ENCODE data around the gene TRPV4.

TRPV4 gene

DNA sequence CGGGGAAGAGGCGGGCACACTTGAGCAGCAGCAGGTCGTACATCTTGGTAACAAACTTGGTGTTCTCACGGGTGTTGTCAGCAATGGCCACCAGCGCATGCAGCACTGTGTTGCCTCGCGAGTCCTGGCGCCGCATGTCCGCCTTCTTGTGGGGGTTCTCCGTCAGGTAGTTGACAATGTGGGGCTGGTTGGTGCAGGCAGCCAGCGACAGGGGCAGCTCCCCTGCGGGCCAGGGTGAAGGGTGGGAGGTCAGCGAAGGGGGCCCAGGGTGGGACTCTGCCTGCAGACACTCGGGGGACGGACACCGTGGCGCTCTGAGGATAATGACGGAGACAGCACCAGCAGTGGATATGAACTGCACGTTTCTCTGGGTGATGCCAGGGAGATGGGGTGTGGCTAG lies 34.5 kb downstream of the TRPV4 start:
- H3K4me3 ChIP-seq (ENCODE audit: low read depth, low read length) = no peak overlapping the region
- no peak for DNase-seq (ENCODE audit: low read depth)
- TF ChIP-seq, protein P1, sequence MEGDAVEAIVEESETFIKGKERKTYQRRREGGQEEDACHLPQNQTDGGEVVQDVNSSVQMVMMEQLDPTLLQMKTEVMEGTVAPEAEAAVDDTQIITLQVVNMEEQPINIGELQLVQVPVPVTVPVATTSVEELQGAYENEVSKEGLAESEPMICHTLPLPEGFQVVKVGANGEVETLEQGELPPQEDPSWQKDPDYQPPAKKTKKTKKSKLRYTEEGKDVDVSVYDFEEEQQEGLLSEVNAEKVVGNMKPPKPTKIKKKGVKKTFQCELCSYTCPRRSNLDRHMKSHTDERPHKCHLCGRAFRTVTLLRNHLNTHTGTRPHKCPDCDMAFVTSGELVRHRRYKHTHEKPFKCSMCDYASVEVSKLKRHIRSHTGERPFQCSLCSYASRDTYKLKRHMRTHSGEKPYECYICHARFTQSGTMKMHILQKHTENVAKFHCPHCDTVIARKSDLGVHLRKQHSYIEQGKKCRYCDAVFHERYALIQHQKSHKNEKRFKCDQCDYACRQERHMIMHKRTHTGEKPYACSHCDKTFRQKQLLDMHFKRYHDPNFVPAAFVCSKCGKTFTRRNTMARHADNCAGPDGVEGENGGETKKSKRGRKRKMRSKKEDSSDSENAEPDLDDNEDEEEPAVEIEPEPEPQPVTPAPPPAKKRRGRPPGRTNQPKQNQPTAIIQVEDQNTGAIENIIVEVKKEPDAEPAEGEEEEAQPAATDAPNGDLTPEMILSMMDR (conservative IDR thresholded peaks at IDR 0.05; ENCODE audit: low read depth, low read length) = no peak

DNA sequence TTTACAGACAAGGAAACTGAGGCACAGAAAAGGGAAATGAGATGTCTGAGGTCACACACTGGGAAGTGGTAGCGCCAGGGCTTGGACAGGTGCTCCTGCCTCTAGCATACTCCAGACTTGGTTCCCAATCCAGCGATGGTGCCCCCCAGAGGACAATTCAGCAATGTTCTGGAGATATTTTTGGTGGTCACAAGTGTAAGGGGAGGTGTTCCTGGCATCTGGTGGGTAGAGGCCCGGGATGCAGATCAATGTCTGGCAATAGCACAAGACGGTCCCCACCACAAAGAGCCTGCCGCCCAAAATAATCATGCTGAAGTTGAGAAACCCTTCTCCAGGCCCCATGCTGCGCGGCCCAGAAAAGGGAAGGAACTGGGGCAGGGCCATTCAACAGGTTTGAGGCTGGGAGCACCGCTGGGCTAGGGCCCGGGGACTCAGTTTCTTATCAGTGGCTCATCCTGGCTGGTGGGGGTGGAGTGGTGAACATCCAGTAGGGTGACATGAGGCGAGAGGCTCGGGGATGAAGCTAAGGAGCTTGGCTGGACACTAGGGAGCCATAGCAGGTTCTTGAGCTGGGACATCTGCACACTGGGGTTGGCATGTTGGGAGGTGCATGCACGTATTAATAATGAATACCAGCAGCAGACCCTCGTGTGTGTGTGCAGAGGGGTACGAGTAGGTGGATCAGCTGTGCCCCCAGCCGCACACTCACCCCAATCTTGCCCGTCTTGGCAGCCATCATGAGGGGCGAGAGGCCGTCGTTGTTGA lies 35.1 kb downstream of the TRPV4 start:
- no peak overlapping the region for H3K4me3 ChIP-seq (ENCODE audit: low read depth, low read length)
- no peak for DNase-seq (ENCODE audit: low read depth)
- TF ChIP-seq, protein P1 (conservative IDR thresholded peaks at IDR 0.05; ENCODE audit: low read depth, low read length) = peak; percentile 48

DNA sequence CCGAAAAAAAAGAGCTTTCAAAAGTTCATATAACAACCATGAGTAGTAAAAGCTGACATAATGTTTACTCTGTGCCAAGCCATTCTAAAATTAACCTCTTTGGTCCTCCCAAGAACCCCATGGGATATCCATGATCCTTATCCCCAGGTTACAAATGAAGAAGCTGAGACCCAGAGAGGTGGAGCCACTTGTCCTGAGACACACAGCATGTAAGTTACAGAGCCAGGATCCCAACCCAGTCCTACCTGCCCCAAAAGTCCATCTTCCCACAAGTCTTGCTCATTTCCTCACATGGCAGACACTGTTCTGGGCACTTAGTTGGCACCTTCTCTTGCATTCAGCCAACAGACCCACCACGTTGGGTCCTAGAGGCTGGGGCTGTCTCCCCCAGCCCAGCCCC lies 37.1 kb downstream of the TRPV4 start:
- TF ChIP-seq, protein P1 (conservative IDR thresholded peaks at IDR 0.05; ENCODE audit: low read depth, low read length) = no peak
- H3K4me3 ChIP-seq (ENCODE audit: low read depth, low read length) = no peak overlapping the region
- no peak for DNase-seq (ENCODE audit: low read depth)

DNA sequence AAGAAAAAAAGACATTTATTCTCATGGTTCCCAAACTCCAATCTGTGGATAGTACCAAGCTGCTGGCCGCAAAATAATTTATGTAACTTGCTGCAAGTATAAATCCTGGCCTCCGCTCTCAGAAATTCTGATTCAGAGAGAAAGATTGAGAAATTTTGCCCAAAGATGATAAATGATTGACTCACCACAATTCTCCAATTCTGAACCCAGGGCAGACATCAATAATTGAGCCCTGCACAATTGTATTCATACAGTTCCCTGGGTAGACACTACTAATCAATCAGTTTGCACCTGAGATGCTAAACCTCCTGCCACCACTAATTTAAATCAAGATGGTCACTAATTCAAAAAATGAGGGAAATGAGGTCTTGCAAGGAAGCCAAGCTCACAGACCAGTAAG lies 38.2 kb downstream of the TRPV4 start:
- peak; percentile 34 for DNase-seq (ENCODE audit: low read depth)
- H3K4me3 ChIP-seq (ENCODE audit: low read depth, low read length) = no peak overlapping the region
- TF ChIP-seq, protein P1 (conservative IDR thresholded peaks at IDR 0.05; ENCODE audit: low read depth, low read length) = no peak

DNA sequence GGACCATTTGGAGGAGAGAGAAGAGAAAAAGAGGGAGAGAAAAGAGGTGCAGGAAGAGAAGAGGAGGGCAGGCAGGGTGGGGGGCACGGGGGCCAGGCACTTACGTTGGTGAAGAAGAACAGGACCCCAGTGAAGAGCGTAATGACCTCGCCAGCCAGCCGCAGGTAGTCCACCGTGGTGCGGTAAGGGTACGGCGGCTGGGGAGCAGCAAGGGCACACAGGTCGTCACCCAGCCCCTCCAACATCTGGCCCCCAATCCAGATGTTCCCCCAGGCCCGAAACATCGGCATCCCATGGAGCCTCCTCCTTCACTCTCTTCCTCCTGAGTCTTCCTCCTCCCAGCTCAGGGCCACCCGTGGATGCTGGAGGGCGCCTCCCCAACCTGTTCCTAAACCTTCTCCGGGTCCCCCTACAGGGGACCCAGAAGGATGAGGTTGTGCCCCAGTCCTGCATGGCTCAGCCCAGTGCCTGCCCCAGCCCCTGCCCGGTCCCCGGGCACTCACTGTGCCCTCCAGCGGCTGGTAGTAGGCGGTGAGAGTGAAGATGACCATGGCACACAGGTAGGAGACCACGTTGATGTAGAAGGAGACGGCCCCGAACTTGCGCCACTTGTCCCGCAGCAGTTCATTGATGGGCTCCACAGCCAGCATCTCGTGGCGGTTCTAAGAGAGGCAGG lies 39.2 kb downstream of the TRPV4 start:
- TF ChIP-seq, protein P1 (conservative IDR thresholded peaks at IDR 0.05; ENCODE audit: low read depth, low read length) = no peak
- no peak overlapping the region for H3K4me3 ChIP-seq (ENCODE audit: low read depth, low read length)
- DNase-seq (ENCODE audit: low read depth) = no peak

DNA sequence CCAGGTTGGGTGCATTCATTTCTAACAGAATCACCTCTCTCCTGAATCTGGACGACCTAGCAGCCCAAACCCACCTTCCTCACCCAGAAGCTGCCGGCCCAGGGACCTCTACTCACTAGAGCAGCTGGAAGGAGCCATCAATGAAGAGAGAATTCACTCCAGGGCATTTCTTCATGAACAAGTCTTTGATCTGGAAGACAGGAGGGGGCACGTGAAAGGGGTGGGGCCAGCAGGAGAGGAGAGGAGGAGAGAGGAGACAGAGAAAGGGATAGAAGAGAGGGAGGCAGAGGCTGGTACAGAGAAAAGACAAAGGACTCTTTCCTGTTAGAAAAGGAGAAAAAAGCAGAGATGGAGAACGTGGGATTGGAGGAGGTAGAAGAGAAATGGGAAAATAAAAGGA lies 39.8 kb downstream of the TRPV4 start:
- TF ChIP-seq, protein P1 (conservative IDR thresholded peaks at IDR 0.05; ENCODE audit: low read depth, low read length) = no peak
- no peak overlapping the region for H3K4me3 ChIP-seq (ENCODE audit: low read depth, low read length)
- no peak for DNase-seq (ENCODE audit: low read depth)

Measured in choroid plexus epithelial cell (primary cell).